B cell (primary cell): Measurements from ENCODE around the gene TAB3. TPM values are rescaled to one million over a fixed set of nuclear protein-coding genes. Genes with fewer than 3 reads are reported as not detected.

Source experiments
- ATAC-seq: fragments of 200-7000 bp; cut with Tn5 transposase; one replicate; pipeline ENCODE4 v1.10.0; 2021; ENCODE audit warnings: low read depth, mild to moderate bottlenecking, moderate number of reproducible peaks, moderate library complexity
- CTCF ChIA-PET: fragments of 350-600 bp; sonication (Branson Sonifier 250); formaldehyde crosslinking; loops from one replicate; lab custom pipeline; 2021; ENCODE audit warnings: antibody characterized with exemption, inconsistent platforms; lab: Charles Lee
- POLR2A ChIA-PET: fragments of 350-600 bp; sonication (Branson Sonifier 250); formaldehyde crosslinking; loops from one replicate; lab custom pipeline; 2021; ENCODE audit warnings: antibody characterized with exemption; lab: Charles Lee
- DNase-seq: peaks from one replicate; pipeline ENCODE4 v3.0.0; 2013
- H2AFZ ChIP-seq: 2 replicates; pipeline ENCODE4 v1.6.1; 2012; ENCODE audit warnings: mild to moderate bottlenecking, low read depth, low read length; ENCODE audit not compliant: insufficient read depth, poor library complexity, severe bottlenecking
- H3K27ac ChIP-seq, 2 donors: 1 replicate in 1 of 2; 2 replicates in 1 of 2; pipeline ENCODE4 v1.5.1; 2012 to 2013; ENCODE audit warnings: low read length in 2 of 2, mild to moderate bottlenecking in 2 of 2, moderate library complexity in 1 of 2
- H3K27me3 ChIP-seq, 4 experiments: fragments of 200-600 bp in 1 of 4; sonication (generic) in 1 of 4; replicated peaks in 1 of 4; 1 replicate in 2 of 4; 2 replicates in 2 of 4; pipeline versions ENCODE4 v1.6.1 to v1.7.0; 2013 to 2016; ENCODE audit warnings: low read length in 3 of 4, mild to moderate bottlenecking in 2 of 4, mixed read lengths in 1 of 4, moderate library complexity in 1 of 4; ENCODE audit not compliant: insufficient read depth in 4 of 4, control insufficient read depth in 3 of 4; ENCODE audit errors: control extremely low read depth in 1 of 4
- H3K36me3 ChIP-seq, 2 experiments: replicated peaks in 1 of 2; 1 replicate in 1 of 2; 2 replicates in 1 of 2; pipeline versions ENCODE4 v1.6.1 to v1.7.1; 2013; ENCODE audit warnings: low read length in 1 of 2; ENCODE audit not compliant: insufficient read depth in 2 of 2, control insufficient read depth in 1 of 2; ENCODE audit errors: control extremely low read depth in 1 of 2, extremely low read depth in 1 of 2
- H3K4me1 ChIP-seq, 2 donors: fragments of 200-600 bp in 1 of 2; sonication (generic) in 1 of 2; 1 replicate in 1 of 2; 2 replicates in 1 of 2; pipeline versions ENCODE4 v1.5.1 to v1.6.1; 2013 to 2017; ENCODE audit warnings: low read length in 2 of 2; ENCODE audit not compliant: control insufficient read depth in 2 of 2, insufficient read depth in 2 of 2
- H3K4me2 ChIP-seq: replicated peaks from 2 replicates; pipeline ENCODE3; 2012; ENCODE audit warnings: mild to moderate bottlenecking, low read depth, low read length; ENCODE audit not compliant: poor library complexity, severe bottlenecking
- H3K4me3 ChIP-seq, 5 experiments: fragments of 200-600 bp in 1 of 5; sonication (generic) in 1 of 5; 1 replicate in 3 of 5; 2 replicates in 2 of 5; pipeline versions ENCODE4 v1.5.1 to v1.7.0; 2011 to 2016; ENCODE audit warnings: low read length in 4 of 5, mild to moderate bottlenecking in 4 of 5, low read depth in 2 of 5, control low read depth in 1 of 5, moderate library complexity in 1 of 5; ENCODE audit not compliant: insufficient read depth in 1 of 5; ENCODE audit errors: control extremely low read depth in 1 of 5, extremely low read depth in 1 of 5
- H3K79me2 ChIP-seq: fragments of 200-600 bp; sonication (generic); one replicate; pipeline ENCODE4 v1.6.0; 2016; ENCODE audit warnings: low read length; ENCODE audit not compliant: control insufficient read depth, insufficient read depth
- H3K9ac ChIP-seq: fragments of 200-600 bp; sonication (generic); 2 replicates; pipeline ENCODE4 v1.6.1; 2017; ENCODE audit warnings: mild to moderate bottlenecking, low read length, moderate library complexity
- H3K9me3 ChIP-seq, 3 donors: one replicate each; pipeline versions ENCODE4 v1.6.1 to v1.7.1; 2013; ENCODE audit warnings: low read length in 2 of 3; ENCODE audit not compliant: control insufficient read depth in 2 of 3, insufficient read depth in 1 of 3; ENCODE audit errors: control extremely low read depth in 1 of 3
- H4K20me1 ChIP-seq: 2 replicates; pipeline ENCODE4 v1.6.0; 2012; ENCODE audit warnings: mild to moderate bottlenecking, low read length; ENCODE audit not compliant: insufficient read depth, control insufficient read depth, poor library complexity, severe bottlenecking
- H3K27ac Mint-ChIP-seq: one replicate; pipeline ENCODE4 v1.8.0; 2021; ENCODE audit warnings: mixed read lengths
- H3K27me3 Mint-ChIP-seq: one replicate; pipeline ENCODE4 v1.8.0; 2021; ENCODE audit warnings: mixed read lengths
- H3K4me1 Mint-ChIP-seq: one replicate; pipeline ENCODE4 v1.8.0; 2021; ENCODE audit warnings: mixed read lengths
- H3K4me3 Mint-ChIP-seq: one replicate; pipeline ENCODE4 v1.8.0; 2021; ENCODE audit warnings: mixed read lengths
- H3K9me3 Mint-ChIP-seq: one replicate; pipeline ENCODE4 v1.8.0; 2022; ENCODE audit warnings: mixed read lengths; ENCODE audit not compliant: insufficient read depth
- CTCF ChIP-seq: fragments of 200-600 bp; IDR thresholded peaks from one replicate; pipeline ENCODE4 v1.8.0; 2022; ENCODE audit warnings: antibody characterized with exemption, mild to moderate bottlenecking
- EZH2 ChIP-seq: IDR thresholded peaks from 2 replicates; pipeline ENCODE4 v1.6.1; 2012; ENCODE audit warnings: borderline replicate concordance, low read depth, mild to moderate bottlenecking, moderate library complexity, low read length; ENCODE audit not compliant: insufficient read depth, poor library complexity, severe bottlenecking
- WGBS: methylation state at CpG from one replicate; pipeline ENCODE4 v1.1.5; 2013; ENCODE audit warnings: missing lambda C conversion rate; ENCODE audit not compliant: insufficient coverage; 5-methylcytosine and 5-hydroxymethylcytosine counted together
- intact Hi-C: fragments of 100-400 bp; cut with micrococcal nuclease; formaldehyde crosslinking; loops from one replicate; pipeline ENCODE4 v1.10.0; 2022
- polyA plus RNA-seq: library from polyadenylated mRNA; depleted of rRNA; stranded (reverse); fragments of >200 nt; gene quantifications from 2 replicates; pipeline ENCODE4 v1.2.3, GENCODE V29; 2012
- total RNA-seq, 2 donors: library from RNA; stranded (reverse); fragments of 120-200 nt in 1 of 2; gene quantifications; 1 replicate in 1 of 2; 2 replicates in 1 of 2; pipeline versions ENCODE4 v1.2.3 to v1.2.4, GENCODE V29; 2013 to 2022

The TAB3 gene
- total and polyA plus RNA-seq, 2 donors (not counting 1 experiment from before 2014, with no cell fraction given) = 11.4 to 26.5 TPM

DNA sequence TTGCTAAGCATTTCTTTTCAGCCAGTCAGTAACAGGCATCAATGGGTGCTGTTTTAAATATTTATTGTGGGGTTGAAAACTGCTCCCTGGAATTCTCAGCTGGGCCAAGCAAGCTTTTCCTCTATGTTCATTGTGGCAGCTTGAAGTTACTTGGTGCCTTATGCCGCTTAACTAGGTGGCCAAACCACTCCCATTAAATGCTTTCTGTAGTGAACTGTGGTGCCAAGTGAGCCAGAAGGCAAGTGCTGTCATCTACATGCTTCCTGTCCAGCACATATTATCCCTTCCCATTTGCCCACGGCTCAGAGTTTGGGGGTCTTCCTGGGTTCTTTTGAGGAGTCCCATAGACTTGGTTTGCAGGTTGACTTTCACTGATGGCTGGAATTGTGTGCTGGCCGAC lies 64.8 kb downstream of the TAB3 start:
- H3K9ac ChIP-seq = no peak overlapping the region
- ChIA-PET POLR2A (no interaction called here), CTCF (no interaction called here)
- no peak overlapping the region for H2AFZ ChIP-seq
- Mint-ChIP-seq H3K27ac (no peak overlapping the region), H3K4me1 (peaks cover 21% of the 10 kb centered on the region), H3K4me3 (no peak overlapping the region), H3K27me3 (no peaks in the 10 kb centered on the region), H3K9me3 (no peaks in the 10 kb centered on the region)
- TF ChIP-seq EZH2 (no peak), CTCF (no peak)
- no peaks in the 10 kb centered on the region for H4K20me1 ChIP-seq
- no peaks in the 10 kb centered on the region for H3K9me3 ChIP-seq
- DNase-seq = no peak
- no peaks in the 10 kb centered on the region for H3K27me3 ChIP-seq
- no peak overlapping the region for H3K27ac ChIP-seq
- no peak overlapping the region for H3K4me2 ChIP-seq
- intact Hi-C loops = loop anchor here (5.0 kb wide), 1 partner anchor 87 kb away; no protein-coding TSS in a partner anchor
- WGBS = no CpG with 5 or more reads among the region's 3 CpGs
- no peaks in the 10 kb centered on the region for H3K36me3 ChIP-seq
- no peak overlapping the region for H3K4me3 ChIP-seq
- ATAC-seq = no peak
- no peaks in the 10 kb centered on the region for H3K79me2 ChIP-seq
- peaks cover 11% of the 10 kb centered on the region in 2 donors for H3K4me1 ChIP-seq

- no peaks in the 10 kb centered on the region for H3K36me3 ChIP-seq
- H3K9me3 Mint-ChIP-seq = no peaks in the 10 kb centered on the region
- no peak overlapping the region for H3K4me2 ChIP-seq
- no peak for ATAC-seq
- peak overlapping the region; percentile 49 for H2AFZ ChIP-seq
- no peaks in the 10 kb centered on the region for H3K9me3 ChIP-seq
- no peak overlapping the region for H3K4me3 Mint-ChIP-seq
- CTCF ChIA-PET = interaction anchor here (1.4 kb wide), 1 partner anchor 86 kb away, joined by 5 read pairs; no protein-coding TSS in a partner anchor
- H3K4me1 ChIP-seq = peaks cover 11% of the 10 kb centered on the region in 2 donors
- WGBS = 100% methylated on average over 2 of the region's 2 CpGs
- no peak overlapping the region for H3K4me3 ChIP-seq
- no peak overlapping the region for H3K27ac Mint-ChIP-seq
- no peaks in the 10 kb centered on the region for H3K27me3 ChIP-seq
- peak overlapping the region; percentile 33 to 53 for H3K27ac ChIP-seq
- no peak overlapping the region for H3K9ac ChIP-seq
- no peak for TF ChIP-seq EZH2
- TF ChIP-seq CTCF = no peak
- no peaks in the 10 kb centered on the region for H4K20me1 ChIP-seq
- no peaks in the 10 kb centered on the region for H3K79me2 ChIP-seq
- H3K4me1 Mint-ChIP-seq = peaks cover 27% of the 10 kb centered on the region
- DNase-seq = no peak
- intact Hi-C loops = loop anchor here (5.0 kb wide), 1 partner anchor 85 kb away; no protein-coding TSS in a partner anchor
- H3K27me3 Mint-ChIP-seq = no peaks in the 10 kb centered on the region
- POLR2A ChIA-PET = no interaction called here
These were observed 66.3 kb downstream of the TAB3 start for GRCh38 chrX:30822764-30823163.
